Fibroblast of lung (primary cell): ENCODE data around the gene CYP27A1.
"Not testable (repeated sequence)": the region's sequence is repeated elsewhere in the genome, so short reads cannot be mapped to it uniquely, and the experiment has no call there.

Source experiments
- EZH2 ChIP-seq: IDR thresholded peaks from 2 replicates; pipeline ENCODE4 v1.5.1; 2012; ENCODE audit warnings: low read length, control low read depth, mild to moderate bottlenecking; ENCODE audit errors: missing control alignments
- TF ChIP-seq, protein P1 (sequence below), 2 donors: IDR thresholded peaks in 1 of 2; conservative IDR thresholded peaks in 1 of 2; 1 replicate in 1 of 2; 2 replicates in 1 of 2; pipeline ENCODE4 v1.5.1; 2011 to 2012; ENCODE audit warnings: low read length in 2 of 2, control low read depth in 1 of 2, inconsistent platforms in 1 of 2, low read depth in 1 of 2, mild to moderate bottlenecking in 1 of 2

DNA sequence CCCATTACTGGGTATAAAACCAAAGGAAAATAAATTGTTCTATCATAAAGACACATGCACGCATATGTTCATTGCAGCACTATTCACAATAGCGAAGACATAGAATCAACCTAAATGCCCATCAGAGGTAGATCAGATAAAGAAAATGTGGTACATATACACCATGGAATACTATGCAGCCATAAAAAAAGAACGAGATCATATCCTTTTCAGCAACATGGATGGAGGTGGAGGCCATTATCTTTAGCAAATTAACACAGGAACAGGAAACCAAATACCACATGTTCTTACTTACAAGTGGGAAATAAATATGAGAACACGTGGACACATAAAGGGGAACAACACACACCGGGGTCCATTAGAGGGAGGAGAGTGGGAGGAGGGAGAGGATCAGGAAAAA lies 62.4 kb downstream of the CYP27A1 start:
- TF ChIP-seq, protein P1, sequence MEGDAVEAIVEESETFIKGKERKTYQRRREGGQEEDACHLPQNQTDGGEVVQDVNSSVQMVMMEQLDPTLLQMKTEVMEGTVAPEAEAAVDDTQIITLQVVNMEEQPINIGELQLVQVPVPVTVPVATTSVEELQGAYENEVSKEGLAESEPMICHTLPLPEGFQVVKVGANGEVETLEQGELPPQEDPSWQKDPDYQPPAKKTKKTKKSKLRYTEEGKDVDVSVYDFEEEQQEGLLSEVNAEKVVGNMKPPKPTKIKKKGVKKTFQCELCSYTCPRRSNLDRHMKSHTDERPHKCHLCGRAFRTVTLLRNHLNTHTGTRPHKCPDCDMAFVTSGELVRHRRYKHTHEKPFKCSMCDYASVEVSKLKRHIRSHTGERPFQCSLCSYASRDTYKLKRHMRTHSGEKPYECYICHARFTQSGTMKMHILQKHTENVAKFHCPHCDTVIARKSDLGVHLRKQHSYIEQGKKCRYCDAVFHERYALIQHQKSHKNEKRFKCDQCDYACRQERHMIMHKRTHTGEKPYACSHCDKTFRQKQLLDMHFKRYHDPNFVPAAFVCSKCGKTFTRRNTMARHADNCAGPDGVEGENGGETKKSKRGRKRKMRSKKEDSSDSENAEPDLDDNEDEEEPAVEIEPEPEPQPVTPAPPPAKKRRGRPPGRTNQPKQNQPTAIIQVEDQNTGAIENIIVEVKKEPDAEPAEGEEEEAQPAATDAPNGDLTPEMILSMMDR (conservative IDR thresholded peaks at IDR 0.05 in 1 of 2, IDR thresholded peaks at IDR 0.05 in 1 of 2; ENCODE audit: low read depth in 1 of 2, low read length in 2 of 2) = not testable (repeated sequence)
- not testable (repeated sequence) for TF ChIP-seq EZH2
